ENCODE results near the gene RFC1. TPM values are rescaled to one million over a fixed set of nuclear protein-coding genes. Genes with fewer than 3 reads are reported as not detected.
"Not testable (repeated sequence)": the region's sequence is repeated elsewhere in the genome, so short reads cannot be mapped to it uniquely, and the experiment has no call there.

The RFC1 gene
- total and polyA plus RNA-seq, 2 experiments from 2014 or later, result 39.5 to 46.3 TPM

GRCh38 chr4:39362827-39363226 lies 3.3 kb downstream of the RFC1 start:
- 51 to 53% methylated on average over 3 of the region's 3 CpGs for WGBS, 2 experiments (ENCODE audit: low coverage in 1 of 2, low lambda C conversion rate in 2 of 2, missing lambda C conversion rate in 2 of 2)
- Histone ChIP-seq H3F3A (ENCODE audit: insufficient read depth) (no peaks in the 10 kb centered on the region), H3K4me1 (ENCODE audit: insufficient read depth) (peaks cover 13% of the 10 kb centered on the region; the same call in 1 of the 2 replicates), H3K79me2 (ENCODE audit: insufficient read depth) (peaks cover 83% of the 10 kb centered on the region), H3K9me2 (ENCODE audit: insufficient read depth) (no peaks in the 10 kb centered on the region), H2AFZ (no peak overlapping the region), H3K9ac (no peak overlapping the region), H3K27ac (no peak overlapping the region), H3K4me3 (no peak overlapping the region), H3K9me3 (ENCODE audit: low read depth) (no peaks in the 10 kb centered on the region), H4K20me1 (ENCODE audit: insufficient read depth) (no peaks in the 10 kb centered on the region), H3K27me3 (replicated peaks; ENCODE audit: insufficient read depth) (no peaks in the 10 kb centered on the region), H3K4me2 (ENCODE audit: unreplicated experiment) (no peak overlapping the region), H3K36me3 (ENCODE audit: low read depth) (no peaks in the 10 kb centered on the region)
- in situ Hi-C loops (cut with MboI), result no loop called here
- TF ChIP-seq EZH2 (IDR thresholded peaks at IDR 0.05; ENCODE audit: insufficient read depth, poor library complexity, severe bottlenecking) (no peak), EZH2phosphoT487 (IDR thresholded peaks at IDR 0.05; ENCODE audit: insufficient read depth, low read depth) (no peak)
- DNase-seq, result no peak

GRCh38 chr4:39360611-39361010 lies 5.6 kb downstream of the RFC1 start:
- Histone ChIP-seq H3K79me2 (ENCODE audit: insufficient read depth) (peaks cover 100% of the 10 kb centered on the region), H3K4me1 (ENCODE audit: insufficient read depth) (peaks cover 13% of the 10 kb centered on the region; the same call in 1 of the 2 replicates)
- 97 to 100% methylated on average over 4 of the region's 4 CpGs for whole genome bisulfite sequencing, 2 experiments (ENCODE audit: low coverage in 1 of 2, low lambda C conversion rate in 2 of 2, missing lambda C conversion rate in 2 of 2)
- H3K36me3 ChIP-seq (ENCODE audit: low read depth); H3K9ac ChIP-seq; H2AFZ ChIP-seq; H4K20me1 ChIP-seq (ENCODE audit: insufficient read depth); H3K27me3 ChIP-seq (replicated peaks; ENCODE audit: insufficient read depth); H3K9me3 ChIP-seq (ENCODE audit: low read depth); H3K9me2 ChIP-seq (ENCODE audit: insufficient read depth); H3K4me3 ChIP-seq; DNase-seq; H3F3A ChIP-seq (ENCODE audit: insufficient read depth); in situ Hi-C loops (cut with MboI); H3K4me2 ChIP-seq (ENCODE audit: unreplicated experiment); H3K27ac ChIP-seq: not testable (repeated sequence)

GRCh38 chr4:39357002-39357401 lies 9.2 kb downstream of the RFC1 start:
- Histone ChIP-seq H4K20me1 (ENCODE audit: insufficient read depth) (no peaks in the 10 kb centered on the region), H3K4me1 (ENCODE audit: insufficient read depth) (peaks cover 14% of the 10 kb centered on the region), H3K79me2 (ENCODE audit: insufficient read depth) (peaks cover 95% of the 10 kb centered on the region), H3K9me2 (ENCODE audit: insufficient read depth) (no peaks in the 10 kb centered on the region), H2AFZ (no peak overlapping the region), H3F3A (ENCODE audit: insufficient read depth) (peaks cover 22% of the 10 kb centered on the region), H3K9ac (no peak overlapping the region), H3K4me3 (no peak overlapping the region), H3K4me2 (ENCODE audit: unreplicated experiment) (no peak overlapping the region), H3K9me3 (ENCODE audit: low read depth) (no peaks in the 10 kb centered on the region), H3K36me3 (ENCODE audit: low read depth) (no peaks in the 10 kb centered on the region), H3K27me3 (replicated peaks; ENCODE audit: insufficient read depth) (no peaks in the 10 kb centered on the region), H3K27ac (no peak overlapping the region)
- WGBS, 2 experiments (ENCODE audit: low coverage in 1 of 2, low lambda C conversion rate in 2 of 2, missing lambda C conversion rate in 2 of 2), result 100% methylated on average over 1 of the region's 1 CpG
- TF ChIP-seq EZH2 (IDR thresholded peaks at IDR 0.05; ENCODE audit: insufficient read depth, poor library complexity, severe bottlenecking) (no peak), EZH2phosphoT487 (IDR thresholded peaks at IDR 0.05; ENCODE audit: insufficient read depth, low read depth) (no peak)
- DNase-seq, result no peak
- in situ Hi-C loops (cut with MboI), result no loop called here

GRCh38 chr4:39354254-39354552 lies 12.0 kb downstream of the RFC1 start:
- H3K9me2 ChIP-seq (ENCODE audit: insufficient read depth), result no peaks in the 10 kb centered on the region
- H3K4me2 ChIP-seq (ENCODE audit: unreplicated experiment), result peak overlapping the region; percentile 99
- H3K9ac ChIP-seq, result peak overlapping the region; percentile 82
- WGBS, 2 experiments (ENCODE audit: low coverage in 1 of 2, low lambda C conversion rate in 2 of 2, missing lambda C conversion rate in 2 of 2), result 0 to 3% methylated on average over 1 of the region's 1 CpG
- TF ChIP-seq EZH2 (IDR thresholded peaks at IDR 0.05; ENCODE audit: insufficient read depth, poor library complexity, severe bottlenecking) (no peak), EZH2phosphoT487 (IDR thresholded peaks at IDR 0.05; ENCODE audit: insufficient read depth, low read depth) (no peak)
- in situ Hi-C loops (cut with MboI), result no loop called here
- DNase-seq, result no peak
- peaks cover 8% of the 10 kb centered on the region; the same call in 1 of the 2 replicates for H3K36me3 ChIP-seq (ENCODE audit: low read depth)
- H3K79me2 ChIP-seq (ENCODE audit: insufficient read depth), result peaks cover 94% of the 10 kb centered on the region
- H3K4me1 ChIP-seq (ENCODE audit: insufficient read depth), result peaks cover 14% of the 10 kb centered on the region
- H4K20me1 ChIP-seq (ENCODE audit: insufficient read depth), result no peaks in the 10 kb centered on the region
- H3K4me3 ChIP-seq, result peak overlapping the region; percentile 75
- peaks cover 22% of the 10 kb centered on the region for H3F3A ChIP-seq (ENCODE audit: insufficient read depth)
- H3K9me3 ChIP-seq (ENCODE audit: low read depth), result no peaks in the 10 kb centered on the region
- peak overlapping the region; percentile 88 for H3K27ac ChIP-seq
- no peaks in the 10 kb centered on the region for H3K27me3 ChIP-seq (replicated peaks; ENCODE audit: insufficient read depth)
- H2AFZ ChIP-seq, result peak overlapping the region; percentile 84

All from GM23248 (cell line).